Kidney (tissue), 14 donors: Measurements from ENCODE around the gene BABAM1. TPM values are rescaled to one million over a fixed set of nuclear protein-coding genes. Genes with fewer than 3 reads are reported as not detected.

Experiments
- DNase-seq, 5 donors: peaks; one replicate each; pipeline ENCODE4 v3.0.0-alpha.2; 2013 to 2020
- FAIRE-seq: peaks from 2 replicates; lab custom pipeline; 2012; peaks lifted over from hg19 to GRCh38; lab: Jason Lieb, UNC
- H3K27ac ChIP-seq, 2 donors: one replicate each; pipeline ENCODE4 v1.7.0; 2013; ENCODE audit warnings: low read depth in 2 of 2, low read length in 2 of 2, inconsistent platforms in 1 of 2
- H3K27me3 ChIP-seq: one replicate; pipeline ENCODE4 v1.7.1; 2013; ENCODE audit warnings: low read length, inconsistent platforms; ENCODE audit not compliant: control insufficient read depth, insufficient read depth
- H3K36me3 ChIP-seq, 3 donors: one replicate each; pipeline versions ENCODE4 v1.7.0 to v1.7.1; 2013; ENCODE audit warnings: low read length in 3 of 3, control low read depth in 1 of 3, inconsistent platforms in 1 of 3; ENCODE audit not compliant: insufficient read depth in 3 of 3, control insufficient read depth in 2 of 3
- H3K4me1 ChIP-seq, 3 donors: one replicate each; pipeline versions ENCODE4 v1.7.0 to v1.7.1; 2013; ENCODE audit warnings: low read length in 3 of 3, inconsistent platforms in 1 of 3, low read depth in 1 of 3; ENCODE audit not compliant: control insufficient read depth in 2 of 3, insufficient read depth in 2 of 3
- H3K4me3 ChIP-seq, 3 donors: one replicate each; pipeline versions ENCODE4 v1.7.0 to v1.8.1; 2013; ENCODE audit warnings: low read length in 3 of 3, control low read depth in 1 of 3, inconsistent platforms in 1 of 3
- H3K9ac ChIP-seq, 3 donors: one replicate each; pipeline versions ENCODE4 v1.7.0 to v1.7.1; 2013; ENCODE audit warnings: low read length in 3 of 3, control low read depth in 1 of 3, inconsistent platforms in 1 of 3
- H3K9me3 ChIP-seq, 3 donors: one replicate each; pipeline versions ENCODE4 v1.7.0 to v1.7.1; 2013; ENCODE audit warnings: low read length in 3 of 3, control low read depth in 1 of 3, inconsistent platforms in 1 of 3; ENCODE audit not compliant: control insufficient read depth in 2 of 3, insufficient read depth in 1 of 3
- intact Hi-C: fragments of 100-400 bp; cut with DNase I; formaldehyde crosslinking; loops from one replicate; pipeline ENCODE4 v1.11.1; 2022
- polyA plus RNA-seq: library from polyadenylated mRNA; stranded (reverse); fragments of 350-450 nt; fragmentation: Illumina TruSeq; extraction: RNeasy Lipid Tissue Mini Kit (QIAGEN cat#74804); gene quantifications from one replicate; pipeline ENCODE4 v1.2.3, GENCODE V29; 2014; ENCODE audit warnings: low read depth, low replicate concordance; ENCODE audit not compliant: insufficient read depth
- total RNA-seq: library from RNA; stranded (reverse); fragmentation: NEBNext Ultra II Directional; extraction: Animal tissue kit (Norgen Biotek cat#: 25700); gene quantifications from one replicate; pipeline ENCODE4 v1.2.1, GENCODE V29; 2021
- TF ChIP-seq, protein P1 (sequence below): IDR thresholded peaks from 3 replicates; pipeline ENCODE4 v1.5.1; 2012; ENCODE audit warnings: mild to moderate bottlenecking, moderate library complexity, borderline replicate concordance; ENCODE audit not compliant: insufficient read depth; ENCODE audit errors: extremely low read depth
- donor health status: control.
- donor health status: control.
- donor health status: control.
- donor health status: control.
- donor health status: control.
- donor health status: DM: yes; HTN: yes; CAD: no.
- donor health status: Normal renal cell carcinoma (clear cell type).

Gene BABAM1
- total and polyA plus RNA-seq, 2 donors from 2014 or later = 69.4 to 105 TPM

DNA sequence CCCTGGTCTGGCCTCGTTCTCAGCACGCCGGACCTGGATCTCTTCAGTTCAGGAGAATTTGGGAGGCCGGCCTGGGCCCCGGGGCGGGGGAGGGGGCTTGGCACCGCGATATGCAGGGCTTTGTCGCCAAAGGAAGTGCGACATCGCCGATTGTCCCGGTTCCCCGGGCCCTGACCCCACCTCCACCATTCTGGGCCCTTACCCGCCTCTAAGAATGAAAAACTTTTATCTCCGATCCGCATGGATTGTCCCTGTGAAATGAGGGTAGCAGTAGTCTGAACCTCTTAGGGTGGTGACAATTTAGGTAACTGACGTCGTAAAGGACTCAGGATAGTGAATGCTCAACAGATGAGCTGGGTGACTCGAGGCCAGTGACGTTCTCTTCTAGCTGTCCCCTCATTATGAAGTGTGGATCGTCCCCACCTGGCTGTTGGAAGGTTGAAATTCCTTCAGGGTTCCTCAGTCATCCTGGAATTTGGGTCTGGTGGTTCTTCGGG, 42.8 kb downstream of the BABAM1 start:
- no peak for DNase-seq
- no peak for FAIRE-seq
- Histone ChIP-seq H3K27ac (no peak overlapping the region), H3K36me3 (peaks cover 0 to 11% (median 2%) of the 10 kb centered on the region in 3 donors), H3K9ac (peak overlapping the region; percentile 67 to 68 (median 68)), H3K9me3 (no peaks in the 10 kb centered on the region), H3K4me3 (peak overlapping the region; percentile 80 to 87 (median 81)), H3K4me1 (peaks cover 0 to 26% (median 6%) of the 10 kb centered on the region in 3 donors), H3K27me3 (no peaks in the 10 kb centered on the region)
- TF ChIP-seq, protein P1, sequence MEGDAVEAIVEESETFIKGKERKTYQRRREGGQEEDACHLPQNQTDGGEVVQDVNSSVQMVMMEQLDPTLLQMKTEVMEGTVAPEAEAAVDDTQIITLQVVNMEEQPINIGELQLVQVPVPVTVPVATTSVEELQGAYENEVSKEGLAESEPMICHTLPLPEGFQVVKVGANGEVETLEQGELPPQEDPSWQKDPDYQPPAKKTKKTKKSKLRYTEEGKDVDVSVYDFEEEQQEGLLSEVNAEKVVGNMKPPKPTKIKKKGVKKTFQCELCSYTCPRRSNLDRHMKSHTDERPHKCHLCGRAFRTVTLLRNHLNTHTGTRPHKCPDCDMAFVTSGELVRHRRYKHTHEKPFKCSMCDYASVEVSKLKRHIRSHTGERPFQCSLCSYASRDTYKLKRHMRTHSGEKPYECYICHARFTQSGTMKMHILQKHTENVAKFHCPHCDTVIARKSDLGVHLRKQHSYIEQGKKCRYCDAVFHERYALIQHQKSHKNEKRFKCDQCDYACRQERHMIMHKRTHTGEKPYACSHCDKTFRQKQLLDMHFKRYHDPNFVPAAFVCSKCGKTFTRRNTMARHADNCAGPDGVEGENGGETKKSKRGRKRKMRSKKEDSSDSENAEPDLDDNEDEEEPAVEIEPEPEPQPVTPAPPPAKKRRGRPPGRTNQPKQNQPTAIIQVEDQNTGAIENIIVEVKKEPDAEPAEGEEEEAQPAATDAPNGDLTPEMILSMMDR = no peak
- intact Hi-C loops = no loop called here

DNA sequence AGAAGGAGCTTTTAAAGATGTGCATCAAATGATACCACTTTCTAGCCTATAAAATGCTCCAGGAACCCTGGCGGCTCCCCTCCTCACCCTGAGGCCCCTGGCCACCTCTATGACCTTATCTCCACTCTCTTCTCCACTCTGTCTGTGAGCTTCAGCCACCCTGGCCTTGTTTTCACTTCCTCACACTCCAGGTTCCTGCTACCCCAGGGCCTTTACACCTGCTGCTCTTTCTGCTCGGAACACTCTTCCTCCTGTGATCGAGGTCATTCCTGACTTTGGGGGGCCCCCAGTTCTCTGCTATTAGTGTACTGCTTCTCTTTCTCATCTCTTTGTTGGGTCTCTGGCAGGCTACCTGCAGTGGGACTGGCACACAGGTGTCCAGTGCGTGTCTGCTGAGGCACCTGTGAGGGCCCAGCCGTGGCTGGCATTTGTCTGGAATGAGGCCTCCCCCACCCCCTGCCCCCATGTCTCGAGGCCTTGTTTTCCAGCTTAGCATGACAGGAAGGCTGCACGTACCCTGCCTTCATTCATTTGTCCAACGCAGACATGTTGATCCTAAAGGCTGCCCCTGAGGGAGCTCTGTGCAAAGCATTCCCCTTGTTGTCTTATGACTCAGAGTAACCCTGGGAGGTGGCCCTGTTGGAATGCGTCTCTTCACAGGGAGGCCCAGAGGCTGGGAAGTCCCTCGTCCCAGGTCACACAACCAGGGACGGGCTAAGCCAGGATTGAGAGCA, 44.4 kb downstream of the BABAM1 start:
- H3K4me3 ChIP-seq = no peak overlapping the region
- no peak for DNase-seq
- H3K27ac ChIP-seq = no peak overlapping the region

DNA sequence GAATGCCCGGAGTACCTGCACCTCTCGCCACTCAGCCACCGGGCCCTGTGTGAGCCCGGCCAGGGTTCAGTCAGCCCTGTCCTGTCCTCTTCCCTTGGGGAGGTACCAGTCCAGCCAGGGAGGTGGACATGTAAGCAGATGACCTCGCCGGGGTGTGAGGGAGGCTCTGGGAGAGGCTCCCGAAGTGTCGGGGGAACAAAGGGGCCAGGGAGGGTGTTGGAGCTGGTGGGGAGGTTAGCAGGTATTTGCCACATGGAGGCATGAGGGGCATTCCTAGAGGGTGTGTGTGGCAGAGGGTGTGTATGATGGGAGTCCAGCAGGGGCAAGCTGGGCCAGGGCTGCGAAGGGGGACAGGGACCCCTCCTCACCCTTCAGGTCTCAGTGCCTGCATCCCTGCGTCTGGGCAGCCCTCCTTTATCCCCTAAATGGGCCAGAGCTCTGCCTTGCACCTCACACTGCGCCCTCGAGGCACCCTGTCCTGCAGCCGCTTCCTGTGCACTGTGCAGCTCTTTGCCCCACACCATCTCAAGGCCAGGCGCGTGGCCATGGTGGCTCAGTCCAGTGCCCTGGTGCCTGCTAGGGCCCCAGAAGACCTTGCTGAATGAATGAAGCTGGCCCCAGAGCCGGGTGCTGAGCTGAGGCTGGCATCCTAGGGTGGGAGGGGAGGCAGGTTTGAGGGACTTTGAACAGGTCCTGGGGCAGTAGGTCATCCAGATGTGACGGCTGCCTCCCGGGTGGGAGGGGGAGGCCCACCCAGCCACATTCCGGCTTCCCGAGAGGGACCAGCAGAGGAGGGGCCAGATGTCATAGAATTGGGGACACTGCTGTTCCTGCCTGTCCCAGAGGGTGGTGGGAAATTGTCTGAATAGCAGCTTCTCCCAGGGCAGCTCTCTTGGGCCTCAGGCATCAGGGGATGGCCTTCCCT, 45.2 kb downstream of the BABAM1 start:
- intact Hi-C loops = no loop called here
- TF ChIP-seq, protein P1 = no peak
- Histone ChIP-seq H3K9me3 (no peaks in the 10 kb centered on the region), H3K36me3 (peaks cover 0 to 17% (median 4%) of the 10 kb centered on the region in 3 donors), H3K4me1 (peaks cover 0 to 18% (median 6%) of the 10 kb centered on the region in 3 donors), H3K27me3 (no peaks in the 10 kb centered on the region), H3K27ac (no peak overlapping the region), H3K4me3 (no peak overlapping the region), H3K9ac (no peak overlapping the region)
- DNase-seq (no peak), FAIRE-seq (no peak)

More for the DNA sequence above, 44.4 kb downstream of the BABAM1 start:
- no peaks in the 10 kb centered on the region for H3K9me3 ChIP-seq
- peaks cover 0 to 17% (median 4%) of the 10 kb centered on the region in 3 donors for H3K36me3 ChIP-seq
- TF ChIP-seq, protein P1 = no peak
- peak overlapping the region in 1 of 3 donors; percentile 3 for H3K9ac ChIP-seq
- H3K27me3 ChIP-seq = no peaks in the 10 kb centered on the region
- H3K4me1 ChIP-seq = peaks cover 0 to 18% (median 6%) of the 10 kb centered on the region in 3 donors
- FAIRE-seq = no peak
- intact Hi-C loops = no loop called here
